HCT116 (cell line): ENCODE results near the gene PCCA. TPM values are rescaled to one million over a fixed set of nuclear protein-coding genes. Genes with fewer than 3 reads are reported as not detected.

Experiments
- ATAC-seq: fragments of 200-7000 bp; cut with Tn5 transposase; 2 replicates; pipeline ENCODE4 v1.9.1; 2020; ENCODE audit warnings: mild to moderate bottlenecking, moderate library complexity
- BruUV-seq: library from RNA; stranded (reverse); fragments of 400-500 nt; replicated peaks from 2 replicates; lab custom pipeline; 2021; lab: Mats Ljungman, UMichigan
- CTCF ChIA-PET: fragments of 300-600 bp; sonication (Branson Sonifier 250); formaldehyde crosslinking; loops from one replicate; lab custom pipeline; 2021; ENCODE audit warnings: antibody characterized with exemption; lab: Charles Lee
- POLR2A ChIA-PET: fragments of 300-600, 350-600 bp; sonication (Branson Sonifier 250); formaldehyde crosslinking; loops from one replicate; lab custom pipeline; 2021; ENCODE audit warnings: antibody characterized with exemption; lab: Charles Lee
- RAD21 ChIA-PET, 2 experiments: fragments of 300-600 bp; sonication (Branson Sonifier 250); formaldehyde crosslinking; loops; one replicate each; lab custom pipeline; 2023; ENCODE audit warnings: low total read pairs in 2 of 2; ENCODE audit not compliant: uncharacterized antibody in 2 of 2, unreplicated experiment in 2 of 2, low non-redundant PET in 1 of 2; lab: Charles Lee
- DNase-seq: peaks from one replicate; pipeline ENCODE4 v3.0.0-alpha.2; 2010; ENCODE audit warnings: low read depth, low spot score
- H2AFZ ChIP-seq: fragments of 200-600 bp; shearing (Covaris generic), sonication (generic); 2 replicates; pipeline ENCODE4 v1.6.1; 2017; ENCODE audit warnings: low read depth, mixed run types, mixed read lengths, antibody characterized with exemption, low read length; ENCODE audit not compliant: poor library complexity, severe bottlenecking
- H3K27ac ChIP-seq: 2 replicates; pipeline ENCODE4 v1.5.1; 2012; ENCODE audit warnings: low read depth, low read length
- H3K27me3 ChIP-seq: fragments of 200-600 bp; sonication (generic); 2 replicates; pipeline ENCODE4 v1.6.1; 2016; ENCODE audit warnings: mixed run types, low read length, mixed read lengths; ENCODE audit not compliant: insufficient read depth
- H3K36me3 ChIP-seq, 2 experiments: fragments of 200-500 bp in 1 of 2; fragments of 200-600 bp in 1 of 2; sonication (Bioruptor generic) in 1 of 2; sonication (generic) in 1 of 2; 2 replicates each; pipeline versions ENCODE4 v1.5.1 to v1.6.1; 2014 to 2016; ENCODE audit warnings: low read length in 2 of 2, inconsistent platforms in 1 of 2, mixed read lengths in 1 of 2, mixed run types in 1 of 2; ENCODE audit not compliant: insufficient read depth in 2 of 2, control insufficient read depth in 1 of 2
- H3K4me1 ChIP-seq, 2 experiments: fragments of 200-600 bp in 1 of 2; sonication (generic) in 1 of 2; 2 replicates each; pipeline versions ENCODE4 v1.5.1 to v1.6.1; 2012 to 2017; ENCODE audit warnings: low read length in 2 of 2, inconsistent platforms in 1 of 2, mild to moderate bottlenecking in 1 of 2, mixed read lengths in 1 of 2, mixed run types in 1 of 2, moderate library complexity in 1 of 2; ENCODE audit not compliant: insufficient read depth in 2 of 2, control insufficient read depth in 1 of 2
- H3K4me2 ChIP-seq: fragments of 200-600 bp; sonication (generic); 2 replicates; pipeline ENCODE4 v1.6.1; 2017; ENCODE audit warnings: mixed run types, low read length, mixed read lengths
- H3K4me3 ChIP-seq, 2 experiments: fragments of 200-600 bp in 1 of 2; sonication (generic) in 1 of 2; replicated peaks in 1 of 2; 2 replicates each; pipeline ENCODE4 v1.5.1; 2011 to 2016; ENCODE audit warnings: low read length in 2 of 2, control low read depth in 1 of 2, low read depth in 1 of 2, mild to moderate bottlenecking in 1 of 2, mixed read lengths in 1 of 2, mixed run types in 1 of 2
- H3K79me2 ChIP-seq: fragments of 200-600 bp; sonication (generic); 2 replicates; pipeline ENCODE4 v1.6.1; 2017; ENCODE audit warnings: mild to moderate bottlenecking, mixed run types, low read length, moderate library complexity, mixed read lengths; ENCODE audit not compliant: insufficient read depth
- H3K9ac ChIP-seq: fragments of 200-600 bp; sonication (generic); 2 replicates; pipeline ENCODE4 v1.6.1; 2016; ENCODE audit warnings: low read length, mixed read lengths
- H3K9me2 ChIP-seq: fragments of 200-600 bp; sonication (generic), shearing (Covaris generic); 2 replicates; pipeline ENCODE4 v1.6.1; 2017; ENCODE audit warnings: mixed run types, mild to moderate bottlenecking, moderate library complexity; ENCODE audit not compliant: insufficient read depth
- H3K9me3 ChIP-seq, 2 experiments: fragments of 200-500 bp in 1 of 2; fragments of 200-600 bp in 1 of 2; sonication (Bioruptor generic) in 1 of 2; sonication (generic) in 1 of 2; 2 replicates each; pipeline ENCODE4 v1.6.1; 2014 to 2017; ENCODE audit warnings: low read length in 2 of 2, mixed read lengths in 2 of 2, inconsistent platforms in 1 of 2, low read depth in 1 of 2, mild to moderate bottlenecking in 1 of 2, mixed run types in 1 of 2, moderate library complexity in 1 of 2; ENCODE audit not compliant: control insufficient read depth in 1 of 2, insufficient read depth in 1 of 2
- H4K20me1 ChIP-seq: fragments of 200-600 bp; sonication (generic), shearing (Covaris generic); 2 replicates; pipeline ENCODE4 v1.6.1; 2017; ENCODE audit warnings: mixed run types, mild to moderate bottlenecking, moderate library complexity; ENCODE audit not compliant: insufficient read depth
- CTCF ChIP-seq, 3 experiments: fragments of 200-600 bp in 1 of 3; sonication (generic) in 1 of 3; IDR thresholded peaks in 2 of 3; conservative IDR thresholded peaks in 1 of 3; 2 replicates each; pipeline ENCODE4 v1.5.1; 2012 to 2017; ENCODE audit warnings: low read depth in 2 of 3, low read length in 2 of 3, antibody characterized with exemption in 1 of 3, borderline replicate concordance in 1 of 3, control low read depth in 1 of 3, mild to moderate bottlenecking in 1 of 3, mixed read lengths in 1 of 3, mixed run types in 1 of 3, moderate library complexity in 1 of 3; ENCODE audit not compliant: insufficient read depth in 1 of 3
- EGR1 ChIP-seq: IDR thresholded peaks from 2 replicates; pipeline ENCODE4 v1.6.1; 2012; ENCODE audit warnings: low read depth
- ELF1 ChIP-seq: IDR thresholded peaks from 2 replicates; pipeline ENCODE4 v1.6.1; 2012; ENCODE audit warnings: low read depth, borderline replicate concordance
- EZH2 ChIP-seq: fragments of 200-600 bp; sonication (generic); IDR thresholded peaks from 2 replicates; pipeline ENCODE4 v1.6.1; 2017; ENCODE audit warnings: antibody characterized with exemption, mixed run types
- EZH2phosphoT487 ChIP-seq: fragments of 200-600 bp; IDR thresholded peaks from 2 replicates; pipeline ENCODE4 v1.6.1; 2018; ENCODE audit warnings: antibody characterized with exemption, borderline replicate concordance
- FOSL1 ChIP-seq: IDR thresholded peaks from 2 replicates; pipeline ENCODE4 v1.6.1; 2012; ENCODE audit warnings: low read depth
- MAX ChIP-seq: IDR thresholded peaks from 2 replicates; pipeline ENCODE4 v1.6.1; 2012
- POLR2A ChIP-seq: IDR thresholded peaks from 2 replicates; pipeline ENCODE4 v1.7.0; 2011; ENCODE audit warnings: borderline replicate concordance; ENCODE audit not compliant: insufficient read depth, insufficient read length; ENCODE audit errors: extremely low read depth
- SIN3A ChIP-seq: IDR thresholded peaks from 2 replicates; pipeline ENCODE4 v1.6.1; 2012; ENCODE audit warnings: low read depth
- SP1 ChIP-seq: IDR thresholded peaks from 2 replicates; pipeline ENCODE4 v1.6.1; 2012; ENCODE audit warnings: low read depth
- SRF ChIP-seq: IDR thresholded peaks from 2 replicates; pipeline ENCODE4 v1.6.1; 2012; ENCODE audit warnings: low read depth
- TCF7L2 ChIP-seq: IDR thresholded peaks from 2 replicates; pipeline ENCODE4 v1.7.0; 2011; ENCODE audit warnings: borderline replicate concordance, inconsistent platforms; ENCODE audit not compliant: insufficient read depth, insufficient read length; ENCODE audit errors: extremely low read depth
- ZFX ChIP-seq: fragments of 450-650 bp; IDR thresholded peaks from 2 replicates; pipeline ENCODE4 v1.6.1; 2017
- ZNF274 ChIP-seq: fragments of 200-500 bp; sonication (Bioruptor generic); IDR thresholded peaks from 2 replicates; pipeline ENCODE4 v1.6.1; 2014; ENCODE audit warnings: mild to moderate bottlenecking, low read depth, low read length, inconsistent platforms
- intact Hi-C: fragments of 100-400 bp; cut with micrococcal nuclease; formaldehyde crosslinking; loops from 2 replicates; pipeline ENCODE4 v1.10.0; 2022
- total RNA-seq: library from RNA; stranded (reverse); gene quantifications from one replicate; pipeline ENCODE4 v1.2.1, GENCODE V29; 2021; ENCODE audit not compliant: unreplicated experiment

PCCA gene
- total RNA-seq, 1 experiment from 2014 or later: 23.0 TPM

- TF ChIP-seq ZFX (no peak), SRF (no peak), CTCF (IDR thresholded peaks at IDR 0.05 in 2 of 3, conservative IDR thresholded peaks at IDR 0.05 in 1 of 3; ENCODE audit: borderline replicate concordance in 1 of 3, insufficient read depth in 1 of 3, low read depth in 2 of 3, low read length in 2 of 3) (no peak), POLR2A (no peak), EGR1 (no peak), SIN3A (no peak), FOSL1 (no peak), EZH2phosphoT487 (no peak), MAX (no peak)
- no peaks in the 10 kb centered on the region for H3K79me2 ChIP-seq
- POLR2A ChIA-PET: interaction anchor here (1.2 kb wide), 1 partner anchor 10 kb away, joined by 3 read pairs; no protein-coding TSS in a partner anchor
Measured at GRCh38 chr13:100108913-100109507, 20.1 kb downstream of the PCCA start.

GRCh38 chr13:100110269-100110668 lies 21.4 kb downstream of the PCCA start:
- DNase-seq (no peak), ATAC-seq (no peak)
- Histone ChIP-seq H3K4me3 (no peak overlapping the region), H3K79me2 (no peaks in the 10 kb centered on the region), H3K36me3 (no peaks in the 10 kb centered on the region), H3K27ac (no peak overlapping the region), H3K4me2 (no peak overlapping the region), H2AFZ (no peak overlapping the region), H3K4me1 (no peaks in the 10 kb centered on the region), H3K27me3 (no peaks in the 10 kb centered on the region), H4K20me1 (no peaks in the 10 kb centered on the region), H3K9me2 (no peaks in the 10 kb centered on the region), H3K9ac (no peak overlapping the region), H3K9me3 (no peaks in the 10 kb centered on the region)
- TF ChIP-seq EZH2: no peak
- no peak for TF ChIP-seq ELF1
- TF ChIP-seq TCF7L2: no peak
- TF ChIP-seq SP1: no peak
- no peak for TF ChIP-seq SRF
- TF ChIP-seq EGR1: no peak
- no peak for TF ChIP-seq ZNF274
- no peak for TF ChIP-seq POLR2A
- no peak for TF ChIP-seq CTCF (IDR thresholded peaks at IDR 0.05 in 2 of 3, conservative IDR thresholded peaks at IDR 0.05 in 1 of 3; ENCODE audit: borderline replicate concordance in 1 of 3, insufficient read depth in 1 of 3, low read depth in 2 of 3, low read length in 2 of 3)
- no peak for TF ChIP-seq EZH2phosphoT487
- ChIA-PET POLR2A (no interaction called here), RAD21 (no interaction called here), CTCF (no interaction called here)
- BruUV-seq: no TSS peak
- intact Hi-C loops: no loop called here

More at GRCh38 chr13:100108913-100109507, 20.1 kb downstream of the PCCA start:
- ATAC-seq (no peak), DNase-seq (no peak)
- Histone ChIP-seq H3K36me3 (no peaks in the 10 kb centered on the region), H3K9ac (no peak overlapping the region), H2AFZ (no peak overlapping the region), H3K4me2 (no peak overlapping the region), H3K4me1 (no peaks in the 10 kb centered on the region), H4K20me1 (no peaks in the 10 kb centered on the region), H3K4me3 (no peak overlapping the region), H3K27ac (no peak overlapping the region), H3K27me3 (no peaks in the 10 kb centered on the region), H3K9me3 (no peaks in the 10 kb centered on the region), H3K9me2 (no peaks in the 10 kb centered on the region)
- RAD21 ChIA-PET: no interaction called here
- CTCF ChIA-PET: no interaction called here
- BruUV-seq: no TSS peak
- intact Hi-C loops: no loop called here
